Transverse colon (tissue), 4 donors: ENCODE results near the gene MPRIP. TPM values are rescaled to one million over a fixed set of nuclear protein-coding genes. Genes with fewer than 3 reads are reported as not detected.

ENCODE experiments used
- DNase-seq: peaks from one replicate; pipeline ENCODE4 v3.0.0-alpha.2; 2019
- H3K27ac ChIP-seq, 4 donors: fragments of 200-600 bp; sonication (generic); 2 replicates each; pipeline ENCODE4 v1.5.1; 2016 to 2018; ENCODE audit warnings: inconsistent platforms in 4 of 4
- H3K27me3 ChIP-seq: fragments of 200-600 bp; sonication (generic); 2 replicates; pipeline ENCODE4 v1.5.1; 2017; ENCODE audit warnings: inconsistent platforms
- H3K36me3 ChIP-seq, 4 donors: fragments of 200-600 bp; sonication (generic); 2 replicates each; pipeline ENCODE4 v1.5.1; 2017 to 2019; ENCODE audit warnings: inconsistent platforms in 4 of 4
- H3K4me1 ChIP-seq, 4 donors: fragments of 200-600 bp; sonication (generic); 2 replicates each; pipeline ENCODE4 v1.5.1; 2017 to 2020; ENCODE audit warnings: inconsistent platforms in 4 of 4
- H3K4me3 ChIP-seq, 4 donors: fragments of 200-600 bp; sonication (generic); 1 replicate in 1 of 4; 2 replicates in 3 of 4; pipeline versions ENCODE4 v1.5.1 to v1.6.1; 2017 to 2019; ENCODE audit warnings: inconsistent platforms in 4 of 4
- H3K9me3 ChIP-seq, 2 donors: fragments of 200-600 bp; sonication (generic); 2 replicates each; pipeline ENCODE4 v1.5.1; 2017 to 2019; ENCODE audit warnings: inconsistent platforms in 2 of 2
- EP300 ChIP-seq: sonication (generic); formaldehyde crosslinking; IDR thresholded peaks from one replicate; pipeline ENCODE4 v1.6.1; 2017; ENCODE audit warnings: antibody characterized with exemption, low read depth
- POLR2A ChIP-seq: fragments of 450-650 bp; IDR thresholded peaks from one replicate; pipeline ENCODE4 v1.6.1; 2016; ENCODE audit warnings: antibody characterized with exemption, mild to moderate bottlenecking, moderate library complexity
- POLR2AphosphoS5 ChIP-seq, 3 donors: sonication (generic); formaldehyde crosslinking; IDR thresholded peaks; one replicate each; pipeline ENCODE4 v1.6.1; 2016; ENCODE audit warnings: antibody characterized with exemption in 3 of 3
- WGBS, 2 donors: methylation state at CpG; one replicate each; pipeline ENCODE4 v1.1.5; 2018; ENCODE audit warnings: low coverage in 1 of 2; 5-methylcytosine and 5-hydroxymethylcytosine counted together
- in situ Hi-C, 4 donors: fragments of 200-750 bp; cut with MboI; loops; one replicate each; pipeline versions ENCODE4 v1.15.0 to v1.15.1; 2017; ENCODE audit warnings: low sequenced_read_pairs in 3 of 4, low pct_ligation_motif_present in 1 of 4, low pct_unique_long_range_greater_than_20kb in 1 of 4
- intact Hi-C: fragments of 100-400 bp; cut with DNase I; formaldehyde crosslinking; loops from one replicate; pipeline ENCODE4 v1.15.1; 2023; ENCODE audit warnings: low total_unique reads
- total RNA-seq, 4 donors: library from RNA; depleted of rRNA; stranded (reverse); fragments of >200 nt; gene quantifications; one replicate each; pipeline ENCODE4 v1.1.0, GENCODE V29; 2016
- TF ChIP-seq, protein P1 (sequence below), 5 experiments: fragments of 200-600 bp in 3 of 5; fragments of 450-650 bp in 2 of 5; sonication (generic) in 3 of 5; IDR thresholded peaks; 1 replicate in 2 of 5; 2 replicates in 3 of 5; pipeline ENCODE4 v1.5.1; 2016 to 2017; ENCODE audit warnings: antibody characterized with exemption in 5 of 5, inconsistent platforms in 3 of 5, mild to moderate bottlenecking in 2 of 5, moderate library complexity in 1 of 5

The MPRIP gene
- total RNA-seq, 4 donors from 2014 or later = 124 to 368 (median 158) TPM

DNA sequence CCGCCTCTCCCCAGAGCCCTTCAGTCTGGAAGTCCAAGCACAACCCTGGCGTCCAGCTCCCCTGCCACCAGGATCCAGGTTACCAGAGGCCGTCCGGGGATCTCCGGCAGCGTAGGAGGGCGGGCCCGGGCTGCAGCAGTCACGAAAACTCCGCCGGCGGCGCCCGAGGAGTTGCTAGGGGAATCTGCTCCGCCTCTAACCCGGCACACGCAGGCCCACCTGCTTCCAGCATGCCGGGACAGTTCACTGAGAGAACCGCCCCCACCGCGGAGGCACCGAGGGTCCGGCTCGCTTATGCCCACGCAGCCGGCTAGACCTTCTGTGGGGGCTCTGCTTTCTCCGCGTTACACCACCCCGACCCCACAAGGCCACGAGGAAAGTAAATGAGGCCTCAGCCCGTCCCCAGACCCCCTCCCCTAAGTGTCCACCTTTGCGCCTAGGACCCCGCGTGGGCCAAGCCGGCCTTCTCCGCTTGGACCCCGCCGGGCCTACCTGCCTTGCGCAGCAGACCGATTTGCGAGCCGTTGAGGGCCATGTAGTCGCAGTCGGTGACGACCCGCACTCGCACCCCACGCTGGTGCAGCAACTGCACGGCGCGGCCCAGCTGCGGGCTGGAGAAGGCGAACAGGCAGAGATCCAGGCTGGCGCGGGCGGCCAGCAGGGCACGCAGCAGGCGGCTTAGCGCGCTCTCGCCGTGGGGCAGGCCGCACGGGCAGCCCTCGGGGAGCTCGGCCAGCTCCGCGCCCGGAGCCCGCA, 163.3 kb downstream of the MPRIP start:
- Histone ChIP-seq H3K4me3 (peak overlapping the region; percentile 30 to 57 (median 49)), H3K27me3 (no peaks in the 10 kb centered on the region), H3K27ac (peak overlapping the region; percentile 78 to 94 (median 86)), H3K4me1 (peaks cover 29 to 50% (median 43%) of the 10 kb centered on the region in 4 donors), H3K36me3 (no peaks in the 10 kb centered on the region), H3K9me3 (no peaks in the 10 kb centered on the region)
- peak; percentile 72 for DNase-seq
- in situ Hi-C loops (no loop called here), intact Hi-C loops (no loop called here)
- WGBS, 2 donors = 14% methylated on average over 65 of the region's 70 CpGs; no CpG with 5 or more reads in 1 of the 2 donors
- TF ChIP-seq POLR2A = no peak
- TF ChIP-seq, protein P1, sequence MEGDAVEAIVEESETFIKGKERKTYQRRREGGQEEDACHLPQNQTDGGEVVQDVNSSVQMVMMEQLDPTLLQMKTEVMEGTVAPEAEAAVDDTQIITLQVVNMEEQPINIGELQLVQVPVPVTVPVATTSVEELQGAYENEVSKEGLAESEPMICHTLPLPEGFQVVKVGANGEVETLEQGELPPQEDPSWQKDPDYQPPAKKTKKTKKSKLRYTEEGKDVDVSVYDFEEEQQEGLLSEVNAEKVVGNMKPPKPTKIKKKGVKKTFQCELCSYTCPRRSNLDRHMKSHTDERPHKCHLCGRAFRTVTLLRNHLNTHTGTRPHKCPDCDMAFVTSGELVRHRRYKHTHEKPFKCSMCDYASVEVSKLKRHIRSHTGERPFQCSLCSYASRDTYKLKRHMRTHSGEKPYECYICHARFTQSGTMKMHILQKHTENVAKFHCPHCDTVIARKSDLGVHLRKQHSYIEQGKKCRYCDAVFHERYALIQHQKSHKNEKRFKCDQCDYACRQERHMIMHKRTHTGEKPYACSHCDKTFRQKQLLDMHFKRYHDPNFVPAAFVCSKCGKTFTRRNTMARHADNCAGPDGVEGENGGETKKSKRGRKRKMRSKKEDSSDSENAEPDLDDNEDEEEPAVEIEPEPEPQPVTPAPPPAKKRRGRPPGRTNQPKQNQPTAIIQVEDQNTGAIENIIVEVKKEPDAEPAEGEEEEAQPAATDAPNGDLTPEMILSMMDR (IDR thresholded peaks at IDR 0.05) = no peak
- TF ChIP-seq POLR2AphosphoS5 (IDR thresholded peaks at IDR 0.05) = no peak
- no peak for TF ChIP-seq EP300

DNA sequence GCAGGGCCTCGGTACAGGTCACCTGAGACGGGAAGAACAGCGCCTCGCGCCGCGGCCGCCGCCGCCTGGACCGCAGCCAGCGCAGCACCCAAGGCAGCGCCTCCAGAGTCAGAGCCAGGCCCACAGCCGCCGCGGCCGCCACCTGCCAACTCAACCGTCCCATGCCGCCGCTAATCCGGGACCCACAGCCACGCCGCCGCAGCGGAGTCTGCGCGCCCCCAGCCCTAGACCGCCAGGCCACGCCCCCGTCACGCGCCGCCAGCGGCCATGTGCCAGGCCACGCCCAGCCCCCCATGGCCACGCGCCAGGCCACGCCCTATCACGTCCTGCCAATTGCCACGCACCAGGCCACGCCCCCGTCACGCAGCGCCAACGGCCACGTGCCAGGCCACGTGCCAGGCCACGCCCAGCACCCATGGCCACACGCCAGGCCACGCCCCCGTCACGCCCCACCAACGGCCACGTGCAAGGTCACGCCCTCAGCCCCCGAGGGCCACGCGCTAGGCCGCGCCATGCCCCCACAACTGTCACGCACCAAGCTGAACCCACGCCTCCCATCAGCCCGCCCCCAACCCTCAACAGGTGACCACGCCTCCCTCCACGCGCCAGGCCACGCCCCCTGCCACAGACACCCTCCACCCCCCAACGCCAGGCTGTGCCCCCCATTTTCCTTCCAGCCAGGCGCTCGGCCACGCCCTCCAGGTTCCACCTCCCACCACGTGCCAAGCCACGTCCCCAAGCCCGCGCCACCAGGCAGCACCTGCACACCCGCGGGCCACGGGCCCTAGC, 164.1 kb downstream of the MPRIP start, which contains the start of gene PLD6:
TSS of gene PLD6 (minus strand) at position 210 of the 789 bp plus-strand sequence. CDS start at position 163, 47 bp downstream.
- Histone ChIP-seq H3K4me1 (peaks cover 25 to 46% (median 38%) of the 10 kb centered on the region in 4 donors), H3K9me3 (no peaks in the 10 kb centered on the region), H3K27ac (peak within 1 kb of the TSS; percentile 78 to 94 (median 86)), H3K4me3 (peak within 1 kb of the TSS; percentile 30 to 57 (median 49)), H3K36me3 (no peaks in the 10 kb centered on the region), H3K27me3 (no peaks in the 10 kb centered on the region)
- no peak for TF ChIP-seq POLR2A
- TF ChIP-seq EP300 = peak; percentile 78
- TF ChIP-seq POLR2AphosphoS5 (IDR thresholded peaks at IDR 0.05) = peak in 2 of 3 donors; percentile 75 to 87
- TF ChIP-seq, protein P1 (IDR thresholded peaks at IDR 0.05) = peak in 1 of 5 experiments; percentile 8
- peak; percentile 93 for DNase-seq
- WGBS, 2 donors = 15% methylated on average over 55 of the region's 78 CpGs; no CpG with 5 or more reads in 1 of the 2 donors
- intact Hi-C loops = no loop called here
- in situ Hi-C loops = no loop called here

- H3K27me3 ChIP-seq = no peaks in the 10 kb centered on the region
- H3K9me3 ChIP-seq = no peaks in the 10 kb centered on the region
- peaks cover 22 to 42% (median 35%) of the 10 kb centered on the region in 4 donors for H3K4me1 ChIP-seq
- intact Hi-C loops (no loop called here), in situ Hi-C loops (no loop called here)
- H3K4me3 ChIP-seq = no peak overlapping the region
- peak overlapping the region; percentile 78 to 94 (median 86) for H3K27ac ChIP-seq
- H3K36me3 ChIP-seq = peaks cover 0 to 3% (median 0%) of the 10 kb centered on the region in 4 donors
- 31 to 50% methylated on average over 4 to 16 of the region's 16 CpGs for WGBS, 2 donors
- DNase-seq = no peak
- TF ChIP-seq, protein P1 (IDR thresholded peaks at IDR 0.05) = no peak
- TF ChIP-seq EP300 (no peak), POLR2A (no peak), POLR2AphosphoS5 (IDR thresholded peaks at IDR 0.05) (no peak)
These were observed 164.7 kb downstream of the MPRIP start for GRCh38 chr17:17206913-17207335.

DNA sequence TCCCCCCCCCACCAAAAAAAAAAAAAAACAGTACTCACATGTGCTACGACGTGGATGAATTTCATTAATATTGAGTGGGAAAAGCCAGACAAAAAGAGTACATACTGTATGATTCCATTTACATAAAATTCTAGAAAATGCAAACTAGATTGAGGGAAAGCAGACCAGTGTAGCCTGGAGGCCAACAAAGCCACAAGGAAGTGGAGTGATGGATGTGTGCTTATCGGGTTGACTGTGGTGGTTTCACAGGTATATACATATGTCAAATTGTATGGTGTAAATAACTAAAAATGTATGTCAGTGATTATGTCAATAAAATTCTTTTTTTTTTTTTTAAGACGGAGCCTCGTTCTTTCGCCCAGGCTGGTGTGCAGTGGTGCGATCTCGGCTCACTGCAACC, 165.7 kb downstream of the MPRIP start:
- H3K4me1 ChIP-seq = peaks cover 22 to 41% (median 33%) of the 10 kb centered on the region in 4 donors
- no peak overlapping the region for H3K4me3 ChIP-seq
- 79 to 85% methylated on average over 3 to 8 of the region's 8 CpGs for WGBS, 2 donors
- no peaks in the 10 kb centered on the region for H3K9me3 ChIP-seq
- intact Hi-C loops = no loop called here
- in situ Hi-C loops = no loop called here
- H3K36me3 ChIP-seq = peaks cover 0 to 11% (median 2%) of the 10 kb centered on the region in 4 donors
- TF ChIP-seq POLR2A (no peak), POLR2AphosphoS5 (IDR thresholded peaks at IDR 0.05) (no peak), EP300 (no peak)
- TF ChIP-seq, protein P1 (IDR thresholded peaks at IDR 0.05) = no peak
- no peak for DNase-seq
- peak overlapping the region in 2 of 4 donors; percentile 88 to 94 for H3K27ac ChIP-seq
- H3K27me3 ChIP-seq = no peaks in the 10 kb centered on the region
